Activated naive CD8-positive, alpha-beta T cell treated with anti-CD3 and anti-CD28 coated beads, Interleukin-2, amount 10 ng/mL, durations not matched to agents 7 days and 5 days (primary cell): ENCODE measurements around the gene METTL17. TPM values are rescaled to one million over a fixed set of nuclear protein-coding genes. Genes with fewer than 3 reads are reported as not detected.
A peak's percentile ranks its signal among the peaks of the same experiment; 100 is the strongest.

Experiments used
- ATAC-seq: fragments of 150-1000 bp; cut with Tn5 transposase; one replicate; pipeline ENCODE4 v1.10.0; 2021; ENCODE audit warnings: low read depth, moderate library complexity
- POLR2A ChIA-PET: fragments of 350-600 bp; sonication (Branson Sonifier 250); formaldehyde crosslinking; loops from one replicate; lab custom pipeline; 2021; ENCODE audit warnings: antibody characterized with exemption; lab: Charles Lee
- DNase-seq: peaks from one replicate; pipeline ENCODE4 v3.0.0; 2021
- H3K27ac Mint-ChIP-seq: one replicate; pipeline ENCODE4 v1.8.0; 2022; ENCODE audit warnings: mild to moderate bottlenecking, mixed read lengths
- H3K27me3 Mint-ChIP-seq: one replicate; pipeline ENCODE4 v1.8.0; 2022; ENCODE audit warnings: mild to moderate bottlenecking, moderate library complexity, mixed read lengths
- H3K36me3 Mint-ChIP-seq: one replicate; pipeline ENCODE4 v1.8.0; 2021; ENCODE audit warnings: mild to moderate bottlenecking, mixed read lengths
- H3K4me1 Mint-ChIP-seq: one replicate; pipeline ENCODE4 v1.8.0; 2021; ENCODE audit warnings: mixed read lengths
- H3K4me3 Mint-ChIP-seq: one replicate; pipeline ENCODE4 v1.8.0; 2022; ENCODE audit warnings: mild to moderate bottlenecking, moderate library complexity, mixed read lengths
- H3K9me3 Mint-ChIP-seq: one replicate; pipeline ENCODE4 v1.8.0; 2021; ENCODE audit warnings: mixed read lengths
- total RNA-seq, 2 experiments: library from RNA; stranded (reverse); gene quantifications; one replicate each; pipeline ENCODE4 v1.2.3, GENCODE V29; 2021

The METTL17 gene
- total RNA-seq, 2 experiments from 2014 or later = 92.9 to 100 TPM

GRCh38 chr14:21022686-21023085, 32.9 kb downstream of the METTL17 start:
- POLR2A ChIA-PET = interaction anchor here (0.7 kb wide), 1 partner anchor 57 kb away, joined by 6 read pairs; no protein-coding TSS in a partner anchor
- Mint-ChIP-seq H3K4me3 (peak overlapping the region; percentile 1), H3K9me3 (no peaks in the 10 kb centered on the region), H3K27me3 (peaks cover 26% of the 10 kb centered on the region), H3K27ac (no peak overlapping the region), H3K4me1 (peaks cover 10% of the 10 kb centered on the region), H3K36me3 (no peaks in the 10 kb centered on the region)
- no peak for ATAC-seq
- no peak for DNase-seq

GRCh38 chr14:21023174-21023573, 33.4 kb downstream of the METTL17 start:
- no peak for ATAC-seq
- H3K27ac Mint-ChIP-seq = no peak overlapping the region
- no peak overlapping the region for H3K4me3 Mint-ChIP-seq
- no peaks in the 10 kb centered on the region for H3K36me3 Mint-ChIP-seq
- POLR2A ChIA-PET = no interaction called here
- no peak for DNase-seq
- peaks cover 10% of the 10 kb centered on the region for H3K4me1 Mint-ChIP-seq
- H3K9me3 Mint-ChIP-seq = no peaks in the 10 kb centered on the region
- H3K27me3 Mint-ChIP-seq = peaks cover 26% of the 10 kb centered on the region

GRCh38 chr14:21023817-21024584, 34.2 kb downstream of the METTL17 start:
- no peaks in the 10 kb centered on the region for H3K36me3 Mint-ChIP-seq
- peak overlapping the region; percentile 81 for H3K4me3 Mint-ChIP-seq
- no peaks in the 10 kb centered on the region for H3K9me3 Mint-ChIP-seq
- no peak for ATAC-seq
- POLR2A ChIA-PET = no interaction called here
- H3K4me1 Mint-ChIP-seq = peaks cover 10% of the 10 kb centered on the region
- H3K27me3 Mint-ChIP-seq = peaks cover 26% of the 10 kb centered on the region
- no peak for DNase-seq
- H3K27ac Mint-ChIP-seq = peak overlapping the region; percentile 9

GRCh38 chr14:21024585-21025370, 35.0 kb downstream of the METTL17 start, which contains the start of gene NDRG2:
Gene NDRG2 (minus strand): TSS chr14:21025061. CDS start chr14:21023315, 1,746 bp downstream.
- Mint-ChIP-seq H3K36me3 (no peaks in the 10 kb centered on the region), H3K9me3 (no peaks in the 10 kb centered on the region), H3K27me3 (peaks cover 26% of the 10 kb centered on the region), H3K4me1 (peaks cover 10% of the 10 kb centered on the region), H3K27ac (peak within 1 kb of the TSS; percentile 9), H3K4me3 (peak within 1 kb of the TSS; percentile 81)
- POLR2A ChIA-PET = no interaction called here
- ATAC-seq (peak; percentile 79), DNase-seq (peak; percentile 77)

- Mint-ChIP-seq H3K9me3 (no peaks in the 10 kb centered on the region), H3K27me3 (peaks cover 26% of the 10 kb centered on the region), H3K4me3 (peak overlapping the region; percentile 75), H3K36me3 (no peaks in the 10 kb centered on the region), H3K4me1 (peaks cover 10% of the 10 kb centered on the region), H3K27ac (no peak overlapping the region)
- DNase-seq (no peak), ATAC-seq (no peak)
- POLR2A ChIA-PET = no interaction called here
These were observed 35.8 kb downstream of the METTL17 start for GRCh38 chr14:21025371-21026273.

- Mint-ChIP-seq H3K27me3 (peaks cover 26% of the 10 kb centered on the region), H3K36me3 (no peaks in the 10 kb centered on the region), H3K4me1 (peaks cover 10% of the 10 kb centered on the region), H3K9me3 (no peaks in the 10 kb centered on the region), H3K4me3 (peak overlapping the region; percentile 28), H3K27ac (no peak overlapping the region)
- POLR2A ChIA-PET = no interaction called here
- ATAC-seq = no peak
- DNase-seq = no peak
These were observed 36.7 kb downstream of the METTL17 start for GRCh38 chr14:21026274-21026987.

GRCh38 chr14:21026988-21027315, 37.2 kb downstream of the METTL17 start:
- POLR2A ChIA-PET = no interaction called here
- H3K27me3 Mint-ChIP-seq = peaks cover 26% of the 10 kb centered on the region
- H3K9me3 Mint-ChIP-seq = no peaks in the 10 kb centered on the region
- DNase-seq (no peak), ATAC-seq (no peak)
- H3K4me1 Mint-ChIP-seq = peaks cover 10% of the 10 kb centered on the region
- no peaks in the 10 kb centered on the region for H3K36me3 Mint-ChIP-seq
- H3K4me3 Mint-ChIP-seq = no peak overlapping the region
- no peak overlapping the region for H3K27ac Mint-ChIP-seq

- H3K9me3 Mint-ChIP-seq = no peaks in the 10 kb centered on the region
- H3K27ac Mint-ChIP-seq = no peak within 1 kb of the TSS
- ATAC-seq = no peak
- no peak for DNase-seq
- POLR2A ChIA-PET = no interaction called here
- no peaks in the 10 kb centered on the region for H3K36me3 Mint-ChIP-seq
- peaks cover 2% of the 10 kb centered on the region for H3K4me1 Mint-ChIP-seq
- no peak within 1 kb of the TSS for H3K4me3 Mint-ChIP-seq
- peaks cover 8% of the 10 kb centered on the region for H3K27me3 Mint-ChIP-seq
These were observed 40.1 kb downstream of the METTL17 start, which contains the start of gene TPPP2 for GRCh38 chr14:21029917-21030316. Gene TPPP2 (plus strand): TSS chr14:21030217. CDS start chr14:21030582, 365 bp downstream.

GRCh38 chr14:21030531-21030930, 40.8 kb downstream of the METTL17 start:
- no peak for ATAC-seq
- Mint-ChIP-seq H3K4me3 (no peak overlapping the region), H3K36me3 (no peaks in the 10 kb centered on the region), H3K27ac (no peak overlapping the region), H3K9me3 (no peaks in the 10 kb centered on the region), H3K4me1 (no peaks in the 10 kb centered on the region), H3K27me3 (peaks cover 6% of the 10 kb centered on the region)
- POLR2A ChIA-PET = no interaction called here
- DNase-seq = no peak

GRCh38 chr14:21032326-21033132, 42.7 kb downstream of the METTL17 start:
- POLR2A ChIA-PET = no interaction called here

GRCh38 chr14:21033133-21033698, 43.4 kb downstream of the METTL17 start:
- DNase-seq (no peak), ATAC-seq (no peak)
- POLR2A ChIA-PET = no interaction called here
- no peaks in the 10 kb centered on the region for H3K9me3 Mint-ChIP-seq
- H3K4me3 Mint-ChIP-seq = no peak overlapping the region
- no peak overlapping the region for H3K27ac Mint-ChIP-seq
- H3K27me3 Mint-ChIP-seq = peaks cover 5% of the 10 kb centered on the region
- H3K36me3 Mint-ChIP-seq = no peaks in the 10 kb centered on the region
- H3K4me1 Mint-ChIP-seq = no peaks in the 10 kb centered on the region

More at GRCh38 chr14:21032326-21033132, 42.7 kb downstream of the METTL17 start:
- no peaks in the 10 kb centered on the region for H3K36me3 Mint-ChIP-seq
- DNase-seq = no peak
- peaks cover 2% of the 10 kb centered on the region for H3K27me3 Mint-ChIP-seq
- H3K27ac Mint-ChIP-seq = no peak overlapping the region
- H3K9me3 Mint-ChIP-seq = no peaks in the 10 kb centered on the region
- no peak overlapping the region for H3K4me3 Mint-ChIP-seq
- H3K4me1 Mint-ChIP-seq = no peaks in the 10 kb centered on the region
- no peak for ATAC-seq

- Mint-ChIP-seq H3K4me1 (no peaks in the 10 kb centered on the region), H3K9me3 (no peaks in the 10 kb centered on the region), H3K4me3 (no peak within 1 kb of the TSS), H3K27me3 (peaks cover 6% of the 10 kb centered on the region), H3K27ac (no peak within 1 kb of the TSS), H3K36me3 (no peaks in the 10 kb centered on the region)
- ATAC-seq (no peak), DNase-seq (no peak)
- POLR2A ChIA-PET = no interaction called here
These were observed 44.9 kb downstream of the METTL17 start, which contains the start of gene RNASE13 for GRCh38 chr14:21034707-21035106. Gene RNASE13 (minus strand): TSS chr14:21034807. CDS start chr14:21034288, 519 bp downstream.
